AG04449 (cell line): ENCODE results near the gene INTS12.
"Not testable (repeated sequence)": the region's sequence is repeated elsewhere in the genome, so short reads cannot be mapped to it uniquely, and the experiment has no call there.

ENCODE experiments used
- CTCF ChIA-PET: fragments of 350-600 bp; formaldehyde crosslinking; extraction: SDS; loops from one replicate; lab custom pipeline; 2021; ENCODE audit warnings: antibody characterized with exemption; lab: Yijun Ruan, JAX
- POLR2A ChIA-PET: fragments of 400-600, 350-600 bp; formaldehyde crosslinking; extraction: SDS; loops from one replicate; lab custom pipeline; 2020; ENCODE audit warnings: antibody characterized with exemption, inconsistent platforms; lab: Yijun Ruan, JAX
- DNase-seq: peaks from one replicate; pipeline ENCODE4 v3.0.0-alpha.2; 2010; ENCODE audit warnings: low read depth, low spot score
- H3K4me3 ChIP-seq: 2 replicates; pipeline ENCODE4 v1.5.1; 2011; ENCODE audit warnings: low read depth, mild to moderate bottlenecking, control low read depth, low read length
- TF ChIP-seq, protein P1 (sequence below): IDR thresholded peaks from one replicate; pipeline ENCODE4 v1.5.1; 2011; ENCODE audit warnings: mild to moderate bottlenecking, moderate library complexity, low read length, control low read depth, inconsistent platforms; ENCODE audit not compliant: insufficient read depth; ENCODE audit errors: missing control alignments

The INTS12 gene

GRCh38 chr4:105710678-105711077 lies 2.2 kb upstream of the INTS12 start:
- ChIA-PET POLR2A (no interaction called here), CTCF (interaction anchor here (0.8 to 1.5 kb wide), 2 partner anchors 9 to 188 kb away, joined by 4 to 6 read pairs; no protein-coding TSS in a partner anchor)
- no peak for DNase-seq
- no peak overlapping the region for H3K4me3 ChIP-seq
- TF ChIP-seq, protein P1, sequence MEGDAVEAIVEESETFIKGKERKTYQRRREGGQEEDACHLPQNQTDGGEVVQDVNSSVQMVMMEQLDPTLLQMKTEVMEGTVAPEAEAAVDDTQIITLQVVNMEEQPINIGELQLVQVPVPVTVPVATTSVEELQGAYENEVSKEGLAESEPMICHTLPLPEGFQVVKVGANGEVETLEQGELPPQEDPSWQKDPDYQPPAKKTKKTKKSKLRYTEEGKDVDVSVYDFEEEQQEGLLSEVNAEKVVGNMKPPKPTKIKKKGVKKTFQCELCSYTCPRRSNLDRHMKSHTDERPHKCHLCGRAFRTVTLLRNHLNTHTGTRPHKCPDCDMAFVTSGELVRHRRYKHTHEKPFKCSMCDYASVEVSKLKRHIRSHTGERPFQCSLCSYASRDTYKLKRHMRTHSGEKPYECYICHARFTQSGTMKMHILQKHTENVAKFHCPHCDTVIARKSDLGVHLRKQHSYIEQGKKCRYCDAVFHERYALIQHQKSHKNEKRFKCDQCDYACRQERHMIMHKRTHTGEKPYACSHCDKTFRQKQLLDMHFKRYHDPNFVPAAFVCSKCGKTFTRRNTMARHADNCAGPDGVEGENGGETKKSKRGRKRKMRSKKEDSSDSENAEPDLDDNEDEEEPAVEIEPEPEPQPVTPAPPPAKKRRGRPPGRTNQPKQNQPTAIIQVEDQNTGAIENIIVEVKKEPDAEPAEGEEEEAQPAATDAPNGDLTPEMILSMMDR: no peak

DNA sequence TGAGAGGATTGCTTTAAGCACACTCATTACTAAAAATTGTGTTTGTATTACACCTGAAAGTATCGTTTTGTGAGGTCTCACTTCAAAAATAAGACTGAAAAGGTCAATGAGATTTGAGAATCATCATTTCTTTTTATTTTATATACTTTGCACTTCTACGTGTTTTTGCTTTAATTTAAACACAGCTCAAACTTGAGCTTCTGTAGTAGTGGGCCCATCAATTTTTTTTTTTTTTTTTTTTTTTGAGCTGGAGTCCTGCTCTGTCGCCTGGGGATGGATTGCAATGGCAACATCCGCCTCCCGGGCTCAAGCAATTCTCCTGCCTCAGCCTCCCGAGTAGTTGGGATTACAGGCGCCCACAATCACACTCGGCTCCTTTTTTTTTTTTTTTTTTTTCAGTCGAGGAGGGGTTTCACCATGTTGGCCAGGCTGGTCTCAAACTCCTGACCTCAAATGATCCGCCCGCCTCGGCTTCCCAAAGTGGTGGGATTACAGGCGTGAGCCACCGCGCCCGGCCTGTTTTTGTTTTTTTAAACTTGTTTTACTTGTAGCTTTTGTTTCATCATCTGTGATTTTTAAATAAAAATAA lies 1.6 kb upstream of the INTS12 start:
- TF ChIP-seq, protein P1: no peak
- ChIA-PET POLR2A (interaction anchor here (0.6 kb wide), 1 partner anchor 8 kb away, joined by 3 read pairs; no protein-coding TSS in a partner anchor), CTCF (interaction anchor here (0.8 to 1.5 kb wide), 2 partner anchors 9 to 188 kb away, joined by 4 to 6 read pairs; no protein-coding TSS in a partner anchor)
- no peak overlapping the region for H3K4me3 ChIP-seq
- no peak for DNase-seq

DNA sequence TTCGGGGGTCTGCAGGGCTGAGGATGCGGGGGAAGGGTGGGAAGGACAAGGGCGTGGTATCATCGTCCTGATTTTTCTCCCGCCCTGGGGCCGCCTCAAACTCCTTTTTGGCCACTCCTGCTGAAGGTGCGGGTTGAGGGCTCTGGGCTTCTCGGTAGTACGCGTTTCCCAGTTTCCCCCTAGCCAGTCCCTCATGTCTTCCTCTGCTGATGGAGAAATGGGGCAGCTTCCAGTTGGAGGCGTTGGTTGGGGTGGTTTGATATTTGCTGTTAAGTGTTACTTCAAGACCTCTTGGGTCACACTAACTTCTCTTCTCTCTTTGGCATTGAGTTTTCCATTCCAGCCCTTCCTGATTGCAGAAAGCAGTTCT lies 577 bp upstream of the INTS12 start:
- CTCF ChIA-PET: interaction anchor here (0.9 to 1.3 kb wide), 2 partner anchors 9 to 492 kb away, joined by 3 to 5 read pairs; no protein-coding TSS in a partner anchor
- TF ChIP-seq, protein P1: no peak
- POLR2A ChIA-PET: no interaction called here
- peak overlapping the region; percentile 92 for H3K4me3 ChIP-seq
- no peak for DNase-seq

DNA sequence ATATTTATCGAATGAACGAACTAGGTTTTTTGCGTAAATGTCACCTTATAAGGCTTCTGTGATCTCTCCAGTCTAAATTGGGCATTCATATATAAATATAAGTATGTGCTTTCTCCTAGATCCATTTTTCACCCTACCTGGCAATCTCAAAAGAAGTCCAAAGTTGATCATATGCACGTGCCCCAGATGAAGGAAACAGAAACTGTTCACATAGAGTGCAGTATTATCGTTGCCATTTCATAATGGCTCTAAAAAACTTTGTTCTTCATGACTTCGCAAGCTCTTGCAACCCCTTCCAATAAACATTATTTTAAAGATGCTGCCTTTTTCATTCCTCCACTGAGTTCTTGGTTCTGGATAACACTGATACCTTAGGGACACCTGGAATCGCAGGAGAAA lies 708 bp downstream of the INTS12 start:
- ChIA-PET POLR2A (no interaction called here), CTCF (interaction anchor here (0.7 to 1.3 kb wide), 2 partner anchors 8 to 493 kb away, joined by 3 to 5 read pairs; no protein-coding TSS in a partner anchor)
- no peak for DNase-seq
- peak overlapping the region; percentile 92 for H3K4me3 ChIP-seq
- TF ChIP-seq, protein P1: no peak

DNA sequence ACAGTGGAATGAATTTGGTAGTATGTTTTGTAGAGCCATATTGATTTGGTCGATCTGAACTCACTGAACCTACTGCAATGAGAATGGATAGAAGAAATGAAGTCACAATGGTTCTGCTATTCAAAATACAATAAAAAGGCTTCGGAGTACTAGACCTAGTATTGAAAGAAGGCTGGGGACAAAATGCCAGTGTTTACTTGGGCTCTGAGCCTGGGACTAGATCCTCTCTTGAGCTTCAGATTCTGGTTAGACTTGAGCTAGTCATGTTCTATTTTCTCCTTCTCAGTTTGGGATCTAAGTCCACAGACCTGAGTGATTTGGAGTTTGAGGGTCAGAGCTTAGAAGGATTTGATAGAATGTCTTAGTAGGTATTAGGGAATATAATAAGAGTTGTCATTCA lies 9.9 kb downstream of the INTS12 start:
- ChIA-PET POLR2A (no interaction called here), CTCF (no interaction called here)
- TF ChIP-seq, protein P1: no peak
- DNase-seq: no peak
- no peak overlapping the region for H3K4me3 ChIP-seq

- H3K4me3 ChIP-seq, CTCF ChIA-PET, POLR2A ChIA-PET, DNase-seq: not testable (repeated sequence)
Measured at GRCh38 chr4:105695832-105696231, 12.7 kb downstream of the INTS12 start.

DNA sequence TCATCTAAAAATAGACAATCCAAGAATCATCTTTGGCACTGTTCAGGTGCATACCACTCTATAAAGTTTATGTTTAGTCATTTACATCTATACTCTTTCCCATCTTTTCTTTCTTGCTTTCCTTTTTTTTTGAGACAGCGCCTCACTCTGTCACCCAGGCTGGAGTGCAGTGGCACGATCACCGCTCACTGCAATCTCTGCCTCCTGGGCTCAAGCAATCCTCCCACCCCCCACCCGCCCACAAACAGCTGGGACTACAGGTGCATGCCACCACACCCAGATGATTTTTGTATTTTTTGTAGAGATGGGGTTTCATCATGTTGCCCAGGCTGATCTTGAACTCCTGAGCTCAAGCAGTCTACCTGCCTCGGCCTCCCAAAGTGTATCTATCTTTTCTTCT lies 13.7 kb downstream of the INTS12 start:
- DNase-seq, CTCF ChIA-PET, POLR2A ChIA-PET, H3K4me3 ChIP-seq: not testable (repeated sequence)
